HEK293 (cell line): ENCODE data around the gene PLEKHA8.
A peak's percentile ranks its signal among the peaks of the same experiment; 100 is the strongest.

Source experiments
- CTCF ChIA-PET: fragments of 350-600 bp; formaldehyde crosslinking; extraction: SDS; loops from one replicate; lab custom pipeline; 2021; ENCODE audit warnings: antibody characterized with exemption; lab: Yijun Ruan, JAX
- POLR2A ChIA-PET: fragments of 300-600 bp; formaldehyde crosslinking; extraction: SDS; loops from one replicate; lab custom pipeline; 2020; ENCODE audit warnings: antibody characterized with exemption, inconsistent platforms; lab: Yijun Ruan, JAX
- H3K27ac ChIP-seq: fragments of 200-500 bp; sonication (Bioruptor generic); 2 replicates; pipeline ENCODE4 v1.5.1; 2014; ENCODE audit warnings: low read depth, low read length, control low read depth, inconsistent platforms; ENCODE audit errors: extremely low read depth
- H3K36me3 ChIP-seq, 2 experiments: fragments of 200-500 bp in 1 of 2; sonication (Bioruptor generic) in 1 of 2; 1 replicate in 1 of 2; 2 replicates in 1 of 2; pipeline ENCODE4 v1.5.1; 2014 to 2017; ENCODE audit warnings: inconsistent platforms in 2 of 2, low read length in 2 of 2; ENCODE audit not compliant: control insufficient read depth in 2 of 2, insufficient read depth in 1 of 2
- H3K4me1 ChIP-seq: fragments of 200-500 bp; sonication (Bioruptor generic); 2 replicates; pipeline ENCODE4 v1.5.1; 2014; ENCODE audit warnings: mild to moderate bottlenecking, low read length, inconsistent platforms; ENCODE audit not compliant: control insufficient read depth, insufficient read depth
- H3K4me3 ChIP-seq: 2 replicates; pipeline ENCODE4 v1.5.1; 2011; ENCODE audit warnings: low read depth, mild to moderate bottlenecking, control low read depth, low read length, moderate library complexity
- H3K9me3 ChIP-seq: fragments of 200-500 bp; sonication (Bioruptor generic); 2 replicates; pipeline ENCODE4 v1.5.1; 2014; ENCODE audit warnings: low read depth, low read length, inconsistent platforms; ENCODE audit not compliant: control insufficient read depth, insufficient read depth
- KLF8 ChIP-seq: fragments of 450-650 bp; formaldehyde crosslinking; IDR thresholded peaks from 2 replicates; pipeline ENCODE4 v1.5.1; 2016; ENCODE audit warnings: missing biosample characterization, missing genetic modification characterization
- TCF7L2 ChIP-seq: IDR thresholded peaks from 2 replicates; pipeline ENCODE4 v1.6.1; 2011; ENCODE audit warnings: low read depth, mild to moderate bottlenecking, inconsistent platforms, low read length, moderate library complexity, borderline replicate concordance
- WT1 ChIP-seq: fragments of 450-650 bp; formaldehyde crosslinking; IDR thresholded peaks from 2 replicates; pipeline ENCODE4 v1.5.1; 2016; ENCODE audit warnings: missing biosample characterization, missing genetic modification characterization
- ZBTB26 ChIP-seq: fragments of 450-650 bp; formaldehyde crosslinking; optimal IDR thresholded peaks from 2 replicates; pipeline ENCODE3; 2016; ENCODE audit warnings: missing biosample characterization, mild to moderate bottlenecking, missing genetic modification characterization
- ZBTB49 ChIP-seq: fragments of 450-650 bp; formaldehyde crosslinking; IDR thresholded peaks from 2 replicates; pipeline ENCODE4 v1.5.1; 2016; ENCODE audit warnings: missing biosample characterization, missing genetic modification characterization, low read depth
- ZEB2 ChIP-seq: fragments of 450-650 bp; formaldehyde crosslinking; IDR thresholded peaks from 2 replicates; pipeline ENCODE4 v1.5.1; 2016; ENCODE audit warnings: missing biosample characterization, missing genetic modification characterization
- ZFP3 ChIP-seq: fragments of 450-650 bp; formaldehyde crosslinking; IDR thresholded peaks from 2 replicates; pipeline ENCODE4 v1.5.1; 2016; ENCODE audit warnings: low read depth, missing biosample characterization, missing genetic modification characterization
- ZFP37 ChIP-seq: fragments of 450-650 bp; formaldehyde crosslinking; IDR thresholded peaks from 2 replicates; pipeline ENCODE4 v1.5.1; 2016; ENCODE audit warnings: missing biosample characterization, missing genetic modification characterization
- ZNF366 ChIP-seq: fragments of 450-650 bp; formaldehyde crosslinking; conservative IDR thresholded peaks from 2 replicates; pipeline ENCODE4 v1.5.1; 2016; ENCODE audit warnings: missing biosample characterization, missing genetic modification characterization
- ZNF449 ChIP-seq: fragments of 450-650 bp; formaldehyde crosslinking; IDR thresholded peaks from 2 replicates; pipeline ENCODE4 v1.5.1; 2017; ENCODE audit warnings: missing biosample characterization, mild to moderate bottlenecking, missing genetic modification characterization, moderate library complexity
- ZNF558 ChIP-seq: fragments of 450-650 bp; formaldehyde crosslinking; IDR thresholded peaks from 2 replicates; pipeline ENCODE4 v1.5.1; 2016; ENCODE audit warnings: missing biosample characterization, missing genetic modification characterization
- ZNF561 ChIP-seq: fragments of 450-650 bp; IDR thresholded peaks from 2 replicates; pipeline ENCODE4 v1.5.1; 2018; ENCODE audit warnings: missing biosample characterization, missing genetic modification characterization, borderline replicate concordance
- ZNF777 ChIP-seq: fragments of 450-650 bp; formaldehyde crosslinking; IDR thresholded peaks from 2 replicates; pipeline ENCODE4 v1.5.1; 2017; ENCODE audit warnings: missing biosample characterization, missing genetic modification characterization, borderline replicate concordance
- ZSCAN4 ChIP-seq: fragments of 450-650 bp; formaldehyde crosslinking; IDR thresholded peaks from 2 replicates; pipeline ENCODE4 v1.5.1; 2017; ENCODE audit warnings: missing biosample characterization, missing genetic modification characterization
- ZXDB ChIP-seq: fragments of 450-650 bp; formaldehyde crosslinking; IDR thresholded peaks from 2 replicates; pipeline ENCODE4 v1.5.1; 2016; ENCODE audit warnings: missing biosample characterization, missing genetic modification characterization
- TF ChIP-seq, protein P1 (sequence below): fragments of 450-650 bp; formaldehyde crosslinking; IDR thresholded peaks from 2 replicates; pipeline ENCODE4 v1.5.1; 2016; ENCODE audit warnings: missing biosample characterization, missing genetic modification characterization

Gene PLEKHA8

DNA sequence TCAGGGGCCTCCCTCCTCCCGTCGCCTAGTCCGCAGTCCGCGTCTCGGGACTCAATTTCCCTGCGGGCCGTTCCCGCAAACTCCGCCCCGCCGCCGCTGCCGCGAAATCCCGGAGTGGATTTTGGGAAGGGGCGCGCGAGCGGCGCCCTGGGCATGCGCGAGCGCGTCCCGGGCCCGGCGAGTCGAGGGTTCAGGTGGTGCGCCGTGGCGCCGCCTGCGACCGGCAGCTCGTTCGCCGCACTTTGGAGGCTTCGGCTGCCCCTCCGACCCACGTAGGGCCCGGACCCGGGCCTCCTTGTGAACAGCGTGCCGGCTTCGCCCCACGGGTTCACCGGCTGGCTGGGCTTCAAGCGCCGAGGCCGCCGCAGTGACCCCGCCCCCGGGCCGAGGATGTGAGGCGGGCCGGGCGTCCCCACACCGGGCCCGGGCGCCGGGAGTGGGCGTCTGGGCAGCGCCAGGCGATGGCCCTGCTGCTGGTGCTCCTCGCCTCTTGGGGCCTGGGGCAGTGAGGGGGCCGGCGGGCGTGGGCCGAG is at the start of gene PLEKHA8 (continued):
- TF ChIP-seq ZNF449 (tag by site-specific recombination): peak; percentile 91
- peak; percentile 84 for TF ChIP-seq ZBTB26
- TF ChIP-seq ZNF777 (tag by site-specific recombination): no peak
- peak; percentile 61; the same call in 1 of the 2 replicates for TF ChIP-seq ZNF561
- 0 out of 2 replicates have a peak, but pooled peaks have one; percentile 3 for TF ChIP-seq ZFP37 (tag by site-specific recombination)

DNA sequence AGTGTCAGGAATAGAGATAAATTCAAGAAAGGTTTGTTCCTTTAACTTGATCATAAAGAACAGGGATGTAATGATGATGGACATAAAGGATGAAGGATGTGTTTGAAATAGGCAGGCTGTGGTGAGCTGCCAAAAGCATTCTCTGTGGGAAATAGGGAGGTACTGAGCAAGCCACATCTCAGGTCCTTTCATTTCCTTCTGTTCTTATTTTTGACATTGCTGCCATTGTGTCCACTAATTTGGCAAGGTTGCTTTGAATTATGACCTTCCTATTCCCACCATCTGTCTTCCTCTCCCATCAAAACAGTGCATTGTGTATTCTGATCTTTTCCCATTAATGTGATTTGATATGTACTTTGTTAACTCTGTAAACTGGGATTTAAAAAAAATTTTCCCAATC is 48.1 kb upstream of the PLEKHA8 start:
- TF ChIP-seq WT1 (tag by site-specific recombination): no peak
- POLR2A ChIA-PET: no interaction called here
- H3K4me1 ChIP-seq: no peaks in the 10 kb centered on the region
- H3K36me3 ChIP-seq: peaks cover 0 to 15% of the 10 kb centered on the region in 2 experiments; a peak in 1 of 3 replicates
- H3K4me3 ChIP-seq: no peak overlapping the region
- CTCF ChIA-PET: interaction anchor here (0.6 kb wide), 1 partner anchor 55 kb away, joined by 3 read pairs; no protein-coding TSS in a partner anchor
- H3K27ac ChIP-seq: no peak overlapping the region
- no peaks in the 10 kb centered on the region for H3K9me3 ChIP-seq

DNA sequence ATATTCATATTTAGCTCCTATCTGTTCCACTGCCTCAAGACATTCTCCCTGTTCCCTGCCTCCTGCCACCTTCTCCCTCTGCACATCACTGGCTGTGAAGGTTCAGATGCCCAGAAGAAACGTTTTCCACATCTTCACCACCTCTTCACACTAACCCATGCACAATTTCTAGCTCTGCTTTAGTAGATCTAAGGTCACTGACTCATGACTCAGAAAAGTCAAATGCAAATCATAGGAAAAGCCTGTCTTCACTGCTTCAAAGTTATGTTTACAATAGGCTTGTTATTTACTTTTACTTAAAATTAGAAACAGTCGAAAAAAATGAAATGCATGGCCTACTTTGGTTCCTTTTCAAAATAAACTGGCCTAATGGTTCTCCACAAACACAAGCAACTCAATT is 41.1 kb upstream of the PLEKHA8 start:
- CTCF ChIA-PET: interaction anchor here (0.6 to 0.9 kb wide), 2 partner anchors 9 to 14 kb away, joined by 3 to 4 read pairs; no protein-coding TSS in a partner anchor
- no peak overlapping the region for H3K4me3 ChIP-seq
- H3K27ac ChIP-seq: peak overlapping the region; percentile 89; the same call in 1 of the 2 replicates
- TF ChIP-seq ZNF558 (tag by site-specific recombination): no peak
- no peak for TF ChIP-seq KLF8 (tag by site-specific recombination)
- no peaks in the 10 kb centered on the region for H3K9me3 ChIP-seq
- peaks cover 0 to 11% of the 10 kb centered on the region in 2 experiments; a peak in 1 of 3 replicates for H3K36me3 ChIP-seq
- POLR2A ChIA-PET: interaction anchor here (1.2 to 1.5 kb wide), 2 partner anchors 10 to 18 kb away, joined by 3 read pairs; no protein-coding TSS in a partner anchor
- H3K4me1 ChIP-seq: peaks cover 5% of the 10 kb centered on the region

DNA sequence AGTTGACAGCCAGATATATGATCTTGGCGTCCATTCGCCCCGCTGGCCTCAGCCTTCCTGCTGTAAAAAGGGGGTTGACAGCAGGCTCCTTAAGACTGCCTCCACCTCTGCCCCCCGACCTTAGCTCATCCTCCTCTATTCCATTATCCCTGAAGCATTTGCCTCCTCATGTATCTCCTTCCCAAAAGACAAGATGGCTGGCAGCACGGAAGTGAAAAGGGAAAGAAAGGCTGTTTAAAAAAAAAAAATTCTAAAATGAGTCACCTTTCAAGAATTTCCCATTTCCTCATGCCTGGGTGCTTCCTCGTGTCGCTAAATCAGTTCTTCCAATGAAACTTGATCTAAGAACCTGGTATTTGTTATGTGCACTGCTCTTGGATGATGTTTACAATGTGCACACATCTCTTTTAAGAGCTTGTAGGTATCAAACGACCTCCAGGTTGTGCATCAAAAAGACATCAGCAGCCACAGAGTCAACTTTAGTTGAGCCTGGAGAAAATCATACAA is 40.3 kb upstream of the PLEKHA8 start:
- POLR2A ChIA-PET: interaction anchor here (0.5 to 1.6 kb wide), 5 partner anchors 11 to 651 kb away, joined by 3 to 12 read pairs (median 4); partner anchors contain the start of genes FKBP14 and PLEKHA8
- Histone ChIP-seq H3K4me1 (peaks cover 5% of the 10 kb centered on the region), H3K36me3 (peaks cover 0 to 6% of the 10 kb centered on the region in 2 experiments; a peak in 1 of 3 replicates), H3K9me3 (no peaks in the 10 kb centered on the region), H3K27ac (peak overlapping the region; percentile 89), H3K4me3 (peak overlapping the region; percentile 68)
- CTCF ChIA-PET: interaction anchor here (0.6 to 1.2 kb wide), 3 partner anchors 11 to 240 kb away, joined by 3 to 4 read pairs (median 3); no protein-coding TSS in a partner anchor
- no peak; the same call in 1 of the 2 replicates for TF ChIP-seq ZEB2 (tag by site-specific recombination)
- TF ChIP-seq ZBTB49 (tag by site-specific recombination): no peak
- peak; percentile 65 for TF ChIP-seq TCF7L2
- no peak for TF ChIP-seq ZSCAN4 (tag by site-specific recombination)
- TF ChIP-seq ZNF366 (tag by site-specific recombination): peak; percentile 59; the same call in 1 of the 2 replicates
- TF ChIP-seq ZXDB (tag by site-specific recombination): 0 out of 2 replicates have a peak, but pooled peaks have one; percentile 13
- TF ChIP-seq, protein P1, sequence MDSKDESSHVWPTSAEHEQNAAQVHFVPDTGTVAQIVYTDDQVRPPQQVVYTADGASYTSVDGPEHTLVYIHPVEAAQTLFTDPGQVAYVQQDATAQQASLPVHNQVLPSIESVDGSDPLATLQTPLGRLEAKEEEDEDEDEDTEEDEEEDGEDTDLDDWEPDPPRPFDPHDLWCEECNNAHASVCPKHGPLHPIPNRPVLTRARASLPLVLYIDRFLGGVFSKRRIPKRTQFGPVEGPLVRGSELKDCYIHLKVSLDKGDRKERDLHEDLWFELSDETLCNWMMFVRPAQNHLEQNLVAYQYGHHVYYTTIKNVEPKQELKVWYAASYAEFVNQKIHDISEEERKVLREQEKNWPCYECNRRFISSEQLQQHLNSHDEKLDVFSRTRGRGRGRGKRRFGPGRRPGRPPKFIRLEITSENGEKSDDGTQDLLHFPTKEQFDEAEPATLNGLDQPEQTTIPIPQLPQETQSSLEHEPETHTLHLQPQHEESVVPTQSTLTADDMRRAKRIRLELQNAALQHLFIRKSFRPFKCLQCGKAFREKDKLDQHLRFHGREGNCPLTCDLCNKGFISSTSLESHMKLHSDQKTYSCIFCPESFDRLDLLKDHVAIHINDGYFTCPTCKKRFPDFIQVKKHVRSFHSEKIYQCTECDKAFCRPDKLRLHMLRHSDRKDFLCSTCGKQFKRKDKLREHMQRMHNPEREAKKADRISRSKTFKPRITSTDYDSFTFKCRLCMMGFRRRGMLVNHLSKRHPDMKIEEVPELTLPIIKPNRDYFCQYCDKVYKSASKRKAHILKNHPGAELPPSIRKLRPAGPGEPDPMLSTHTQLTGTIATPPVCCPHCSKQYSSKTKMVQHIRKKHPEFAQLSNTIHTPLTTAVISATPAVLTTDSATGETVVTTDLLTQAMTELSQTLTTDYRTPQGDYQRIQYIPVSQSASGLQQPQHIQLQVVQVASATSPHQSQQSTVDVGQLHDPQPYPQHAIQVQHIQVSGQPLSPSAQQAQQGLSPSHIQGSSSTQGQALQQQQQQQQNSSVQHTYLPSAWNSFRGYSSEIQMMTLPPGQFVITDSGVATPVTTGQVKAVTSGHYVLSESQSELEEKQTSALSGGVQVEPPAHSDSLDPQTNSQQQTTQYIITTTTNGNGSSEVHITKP: peak; percentile 39; the same call in 1 of the 2 replicates
- TF ChIP-seq ZFP3: no peak
